ENCODE measurements around the gene MCTP1.

DNA sequence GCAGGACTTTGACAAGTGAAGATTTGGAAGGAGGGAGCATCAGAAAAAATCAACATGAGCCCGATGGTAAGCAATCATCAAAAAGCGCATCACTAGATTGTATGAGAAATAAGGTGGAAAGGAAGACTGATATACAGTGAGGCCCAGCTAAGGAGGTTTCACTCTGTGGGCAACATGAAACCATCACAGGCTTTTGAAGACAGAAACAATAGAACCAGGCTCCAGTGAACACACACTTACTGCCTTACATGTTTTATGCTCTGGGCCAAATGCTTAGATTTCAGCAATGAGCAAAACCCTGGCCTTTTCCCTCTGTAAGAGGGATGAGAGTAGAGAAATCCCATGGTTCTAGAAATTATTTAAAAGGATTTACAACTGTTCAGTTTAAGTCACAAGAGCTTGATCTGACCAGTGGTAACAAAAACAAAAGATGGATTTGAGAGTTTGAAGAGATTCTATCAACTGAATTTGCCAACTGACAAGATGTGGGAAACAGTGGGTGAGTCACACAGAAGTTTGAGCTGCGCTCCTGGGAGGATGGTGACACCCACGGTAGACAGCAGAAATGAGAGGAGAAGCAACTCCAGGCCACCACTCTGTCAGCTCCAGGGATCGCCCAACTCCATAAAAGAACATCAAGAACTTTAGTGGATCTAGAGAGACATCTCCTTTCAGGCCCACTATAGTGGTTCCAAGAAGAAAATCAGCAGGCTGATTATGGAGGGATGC lies 261.8 kb downstream of the MCTP1 start:
- TF ChIP-seq EZH2 (IDR thresholded peaks at IDR 0.05; ENCODE audit: borderline replicate concordance, low read depth, low read length, poor library complexity, severe bottlenecking): no peak
- TF ChIP-seq, protein P1, sequence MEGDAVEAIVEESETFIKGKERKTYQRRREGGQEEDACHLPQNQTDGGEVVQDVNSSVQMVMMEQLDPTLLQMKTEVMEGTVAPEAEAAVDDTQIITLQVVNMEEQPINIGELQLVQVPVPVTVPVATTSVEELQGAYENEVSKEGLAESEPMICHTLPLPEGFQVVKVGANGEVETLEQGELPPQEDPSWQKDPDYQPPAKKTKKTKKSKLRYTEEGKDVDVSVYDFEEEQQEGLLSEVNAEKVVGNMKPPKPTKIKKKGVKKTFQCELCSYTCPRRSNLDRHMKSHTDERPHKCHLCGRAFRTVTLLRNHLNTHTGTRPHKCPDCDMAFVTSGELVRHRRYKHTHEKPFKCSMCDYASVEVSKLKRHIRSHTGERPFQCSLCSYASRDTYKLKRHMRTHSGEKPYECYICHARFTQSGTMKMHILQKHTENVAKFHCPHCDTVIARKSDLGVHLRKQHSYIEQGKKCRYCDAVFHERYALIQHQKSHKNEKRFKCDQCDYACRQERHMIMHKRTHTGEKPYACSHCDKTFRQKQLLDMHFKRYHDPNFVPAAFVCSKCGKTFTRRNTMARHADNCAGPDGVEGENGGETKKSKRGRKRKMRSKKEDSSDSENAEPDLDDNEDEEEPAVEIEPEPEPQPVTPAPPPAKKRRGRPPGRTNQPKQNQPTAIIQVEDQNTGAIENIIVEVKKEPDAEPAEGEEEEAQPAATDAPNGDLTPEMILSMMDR (conservative IDR thresholded peaks at IDR 0.05; ENCODE audit: low read depth, low read length): no peak
